ENCODE data around the gene CHID1. TPM values are rescaled to one million over a fixed set of nuclear protein-coding genes. Genes with fewer than 3 reads are reported as not detected.

The CHID1 gene
- total RNA-seq, 2 experiments from 2014 or later: 61.5 to 61.6 TPM

DNA sequence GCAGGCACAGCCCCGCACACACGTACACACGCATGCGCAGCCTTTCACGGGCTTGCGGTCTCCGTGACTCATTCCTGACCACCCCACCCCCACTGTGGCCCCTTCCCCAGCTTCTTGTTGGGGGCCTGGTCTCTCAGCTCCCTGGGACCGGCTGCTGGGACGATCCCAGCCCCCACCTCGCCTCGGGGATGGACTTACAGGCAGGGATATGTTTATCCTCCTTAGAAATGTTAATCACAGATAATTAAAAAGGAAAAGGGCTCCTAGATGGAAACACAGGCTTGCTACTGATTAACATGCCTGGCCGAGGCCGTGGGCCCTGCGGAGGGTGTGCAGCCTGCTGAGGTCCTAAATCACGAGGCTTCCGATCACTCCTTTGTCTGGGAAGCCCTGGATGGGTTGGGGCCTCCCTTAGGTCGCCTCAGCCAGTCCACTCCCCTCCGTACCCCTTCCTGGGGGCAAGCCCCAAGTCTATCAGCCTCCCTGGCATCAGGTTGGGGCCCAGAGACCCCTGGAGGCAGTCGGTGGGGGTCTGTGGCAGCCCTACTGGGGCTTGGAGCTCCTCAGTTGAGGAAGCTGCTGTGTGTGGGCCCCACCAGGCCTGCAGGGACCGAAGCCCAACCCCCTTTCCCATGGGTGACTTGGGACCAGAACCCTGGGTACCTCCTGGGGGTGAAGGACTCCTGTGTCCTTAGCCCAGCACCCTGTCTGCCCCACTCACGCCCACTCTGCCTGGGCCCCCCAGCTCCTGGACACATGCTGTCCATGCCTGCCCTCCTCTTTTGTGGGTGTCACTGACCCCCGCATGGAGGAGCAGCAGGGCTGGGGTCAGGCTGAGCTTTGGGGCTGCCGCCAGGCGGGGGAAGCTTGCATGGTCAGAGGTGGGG is 47.3 kb downstream of the CHID1 start:
- H3K27me3 Mint-ChIP-seq: no peaks in the 10 kb centered on the region
- no peaks in the 10 kb centered on the region for H3K9me3 Mint-ChIP-seq
- H3K27ac Mint-ChIP-seq: no peak overlapping the region
- H3K4me3 Mint-ChIP-seq: no peak overlapping the region
- ChIA-PET CTCF (interaction anchor here (1.2 kb wide), 1 partner anchor 15 kb away, joined by 3 read pairs; no protein-coding TSS in a partner anchor), POLR2A (no interaction called here)
- no peak for DNase-seq
- no peaks in the 10 kb centered on the region for H3K36me3 Mint-ChIP-seq
- no peaks in the 10 kb centered on the region for H3K4me1 Mint-ChIP-seq (ENCODE audit: low read depth)
- intact Hi-C loops (cut with micrococcal nuclease): no loop called here

DNA sequence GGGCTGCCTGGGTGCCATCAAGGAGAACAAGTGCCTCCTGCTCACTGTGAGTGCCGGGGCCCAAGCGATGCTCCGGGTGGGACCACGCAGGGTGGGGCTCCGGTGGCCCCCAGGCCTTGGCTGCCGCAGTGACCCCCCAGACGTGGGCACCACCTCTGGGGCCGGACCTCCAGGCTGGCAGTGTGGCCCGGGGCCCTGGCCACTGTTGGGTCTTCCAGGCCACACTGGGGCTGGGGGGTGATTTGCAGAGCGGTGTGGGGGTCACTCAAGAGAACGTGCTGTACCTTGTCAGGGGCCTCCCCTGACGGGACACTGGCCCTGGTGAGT is 48.0 kb downstream of the CHID1 start:
- H3K4me3 Mint-ChIP-seq: no peak overlapping the region
- POLR2A ChIA-PET: no interaction called here
- H3K27me3 Mint-ChIP-seq: no peaks in the 10 kb centered on the region
- no peak for DNase-seq
- H3K9me3 Mint-ChIP-seq: no peaks in the 10 kb centered on the region
- no peak overlapping the region for H3K27ac Mint-ChIP-seq
- no peaks in the 10 kb centered on the region for H3K36me3 Mint-ChIP-seq
- intact Hi-C loops (cut with micrococcal nuclease): no loop called here
- CTCF ChIA-PET: interaction anchor here (1.2 kb wide), 1 partner anchor 14 kb away, joined by 3 read pairs; no protein-coding TSS in a partner anchor
- H3K4me1 Mint-ChIP-seq (ENCODE audit: low read depth): no peaks in the 10 kb centered on the region

DNA sequence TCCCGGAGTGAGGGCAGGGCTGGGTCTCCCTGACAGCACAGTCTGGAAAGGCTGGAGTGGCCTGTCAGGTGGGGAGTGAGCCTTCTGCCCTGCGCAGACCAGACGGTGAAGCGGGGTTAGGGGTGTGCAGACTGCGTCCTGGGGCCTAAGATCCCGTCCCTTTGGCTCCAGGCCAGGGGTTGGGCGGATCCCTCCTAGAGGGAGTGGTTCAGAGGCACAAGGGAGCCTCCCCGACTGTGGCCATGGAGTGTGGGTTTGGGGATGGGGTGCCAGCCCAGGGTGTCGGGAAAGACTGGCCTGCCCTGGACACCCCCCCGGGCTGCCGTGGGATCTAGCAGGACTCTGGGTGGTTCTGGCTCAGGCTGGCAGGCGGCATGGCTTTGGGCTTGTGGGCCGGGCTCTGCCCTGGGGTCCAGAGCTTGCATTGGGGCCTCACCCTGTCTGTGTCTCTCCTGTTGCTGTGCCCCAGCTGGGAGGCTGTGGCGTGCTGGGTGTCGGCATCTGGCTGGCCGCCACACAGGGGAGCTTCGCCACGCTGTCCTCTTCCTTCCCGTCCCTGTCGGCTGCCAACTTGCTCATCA is 48.4 kb downstream of the CHID1 start:
- no peak for DNase-seq
- no peaks in the 10 kb centered on the region for H3K9me3 Mint-ChIP-seq
- intact Hi-C loops (cut with micrococcal nuclease): no loop called here
- CTCF ChIA-PET: no interaction called here
- H3K4me1 Mint-ChIP-seq (ENCODE audit: low read depth): no peaks in the 10 kb centered on the region
- H3K36me3 Mint-ChIP-seq: no peaks in the 10 kb centered on the region
- POLR2A ChIA-PET: no interaction called here
- no peak overlapping the region for H3K4me3 Mint-ChIP-seq
- H3K27ac Mint-ChIP-seq: no peak overlapping the region
- H3K27me3 Mint-ChIP-seq: no peaks in the 10 kb centered on the region

DNA sequence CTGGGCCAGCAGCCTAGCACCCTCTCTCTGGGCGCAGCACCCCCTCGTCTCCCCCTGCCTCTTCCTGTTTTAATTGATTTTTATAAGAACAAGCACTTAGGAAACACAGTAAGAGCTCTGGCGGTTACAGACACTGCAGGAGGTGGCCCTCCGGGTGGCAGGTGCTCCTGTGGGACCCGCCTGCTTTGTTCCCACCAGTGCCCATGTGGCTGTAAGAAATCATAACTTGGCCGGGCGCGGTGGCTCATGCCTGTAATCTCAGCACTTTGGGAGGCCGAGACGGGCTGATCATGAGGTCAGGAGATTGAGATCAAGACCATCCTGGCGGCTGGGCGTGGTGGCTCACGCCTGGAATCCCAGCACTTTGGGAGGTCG is 49.5 kb downstream of the CHID1 start:
- Mint-ChIP-seq H3K36me3 (no peaks in the 10 kb centered on the region), H3K4me3 (no peak overlapping the region), H3K27me3 (peaks cover 2% of the 10 kb centered on the region), H3K4me1 (ENCODE audit: low read depth) (no peaks in the 10 kb centered on the region), H3K27ac (no peak overlapping the region), H3K9me3 (no peaks in the 10 kb centered on the region)
- ChIA-PET CTCF (interaction anchor here (0.6 kb wide), 1 partner anchor 50 kb away, joined by 3 read pairs; no protein-coding TSS in a partner anchor), POLR2A (no interaction called here)
- DNase-seq: no peak
- intact Hi-C loops (cut with micrococcal nuclease): no loop called here

DNA sequence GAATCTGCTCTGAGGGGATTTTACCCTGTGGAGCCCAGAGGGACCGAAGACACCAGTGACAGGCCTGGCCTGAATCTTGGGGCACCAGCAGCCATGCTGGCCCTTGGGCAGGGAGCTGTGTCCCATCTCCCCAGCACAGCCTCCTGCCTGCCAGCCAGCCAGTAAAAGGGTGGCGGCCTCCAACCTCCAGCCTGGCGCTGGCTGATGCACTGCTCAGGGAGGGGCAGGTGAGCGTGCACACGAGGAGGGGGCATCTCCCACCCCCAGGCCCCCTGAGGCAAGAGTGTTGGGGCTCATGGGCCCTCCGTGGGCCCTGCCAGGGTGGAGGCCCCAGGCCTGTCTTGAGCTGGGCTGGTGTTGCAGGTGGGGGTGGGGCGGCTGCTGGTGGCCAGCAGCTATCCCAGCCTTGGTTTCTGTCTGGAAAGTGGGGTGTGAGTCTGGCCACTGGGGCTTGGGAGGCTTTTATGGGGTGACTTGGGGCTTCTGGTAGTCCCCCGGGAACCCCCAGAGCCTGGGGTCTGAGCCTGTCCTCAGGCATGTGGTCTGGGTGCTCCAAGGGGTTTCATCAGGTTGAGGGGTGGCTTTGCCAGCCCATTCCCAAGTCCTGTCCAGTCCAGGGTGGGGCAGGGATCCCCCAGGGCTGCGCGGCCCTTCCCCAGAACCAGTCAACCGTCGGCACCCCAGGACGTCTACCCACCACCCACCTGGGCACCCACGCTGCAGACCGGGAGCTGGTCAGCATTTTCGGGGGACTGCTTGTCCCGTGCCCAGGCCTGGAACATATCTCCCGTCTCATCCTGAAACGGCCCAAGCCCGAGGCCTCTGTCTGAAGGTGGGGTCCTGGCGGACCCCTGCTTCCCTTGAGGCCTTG is 50.1 kb downstream of the CHID1 start:
- Mint-ChIP-seq H3K4me3 (no peak overlapping the region), H3K27me3 (peaks cover 2% of the 10 kb centered on the region), H3K4me1 (ENCODE audit: low read depth) (no peaks in the 10 kb centered on the region), H3K36me3 (no peaks in the 10 kb centered on the region), H3K9me3 (no peaks in the 10 kb centered on the region), H3K27ac (no peak overlapping the region)
- CTCF ChIA-PET: interaction anchor here (0.6 kb wide), 1 partner anchor 52 kb away, joined by 4 read pairs; no protein-coding TSS in a partner anchor
- POLR2A ChIA-PET: no interaction called here
- intact Hi-C loops (cut with micrococcal nuclease): no loop called here
- DNase-seq: no peak

DNA sequence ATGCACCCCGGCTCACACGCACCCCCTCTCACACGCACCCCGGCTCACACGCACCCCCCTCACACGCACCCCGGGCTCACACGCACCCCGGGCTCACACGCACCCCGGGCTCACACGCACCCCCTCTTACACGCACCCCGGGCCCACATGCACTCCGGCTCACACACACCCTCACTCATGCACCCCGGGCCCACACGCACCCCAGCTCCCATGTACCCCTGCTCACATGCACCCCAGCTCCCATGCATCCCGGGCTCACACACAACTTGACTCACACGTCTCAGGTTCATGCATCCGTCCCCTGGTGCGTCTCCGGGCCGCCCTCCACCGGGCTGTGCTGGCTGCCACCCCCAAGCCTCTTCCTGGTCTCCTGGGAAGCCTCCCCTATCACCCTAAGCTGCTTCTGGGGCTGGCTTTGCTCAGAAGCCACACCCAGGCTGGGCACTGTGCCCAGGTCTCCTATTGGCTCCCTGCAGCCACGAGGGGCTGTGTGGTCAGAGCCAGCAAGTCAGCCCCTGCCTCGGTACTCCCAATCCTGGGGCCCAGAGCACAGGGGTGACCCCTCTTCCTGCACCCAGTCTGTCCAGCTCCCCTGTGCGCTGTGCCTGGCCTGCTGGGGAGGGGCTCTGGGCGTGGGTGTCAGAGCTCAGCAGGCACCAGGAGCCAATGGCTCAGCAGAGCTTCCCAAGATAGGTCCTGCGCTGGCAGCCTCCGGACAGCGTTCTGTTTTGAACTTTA is 51.0 kb downstream of the CHID1 start:
- POLR2A ChIA-PET: no interaction called here

DNA sequence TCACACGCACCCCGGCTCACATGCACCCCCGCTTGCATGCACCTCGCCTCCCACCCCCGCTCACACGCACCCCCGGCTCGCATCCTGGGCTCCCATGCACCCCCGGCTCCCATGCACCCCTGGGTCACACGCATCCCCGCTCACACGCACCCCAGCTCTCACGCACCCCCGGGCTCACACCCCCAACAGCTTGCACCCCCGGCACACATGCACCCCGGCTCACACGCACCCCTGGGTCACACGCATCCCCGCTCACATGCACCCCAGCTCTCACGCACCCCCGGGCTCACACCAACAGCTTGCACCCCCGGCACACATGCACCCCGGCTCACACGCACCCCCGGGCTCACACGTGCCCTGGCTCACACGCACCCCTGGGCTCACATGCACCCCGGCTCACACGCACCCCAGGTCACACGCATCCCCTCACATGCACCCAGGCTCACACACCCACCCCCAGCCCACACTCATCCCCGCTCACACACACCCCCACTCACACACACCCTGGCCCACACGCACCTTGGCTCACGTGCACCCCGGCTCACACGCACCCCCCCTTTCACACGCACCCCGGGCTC is 51.8 kb downstream of the CHID1 start:
- peaks cover 2% of the 10 kb centered on the region for H3K27me3 Mint-ChIP-seq
- no peaks in the 10 kb centered on the region for H3K9me3 Mint-ChIP-seq
- CTCF ChIA-PET: interaction anchor here (0.9 kb wide), 1 partner anchor 11 kb away, joined by 3 read pairs; no protein-coding TSS in a partner anchor
- DNase-seq: no peak
- intact Hi-C loops (cut with micrococcal nuclease): no loop called here
- H3K4me3 Mint-ChIP-seq: no peak overlapping the region
- POLR2A ChIA-PET: no interaction called here
- no peak overlapping the region for H3K27ac Mint-ChIP-seq
- H3K36me3 Mint-ChIP-seq: no peaks in the 10 kb centered on the region
- no peaks in the 10 kb centered on the region for H3K4me1 Mint-ChIP-seq (ENCODE audit: low read depth)

More for the DNA sequence above, 51.0 kb downstream of the CHID1 start:
- Mint-ChIP-seq H3K27ac (no peak overlapping the region), H3K27me3 (peaks cover 2% of the 10 kb centered on the region), H3K36me3 (no peaks in the 10 kb centered on the region), H3K4me3 (no peak overlapping the region), H3K9me3 (no peaks in the 10 kb centered on the region), H3K4me1 (ENCODE audit: low read depth) (no peaks in the 10 kb centered on the region)
- DNase-seq: no peak
- intact Hi-C loops (cut with micrococcal nuclease): no loop called here
- CTCF ChIA-PET: no interaction called here

DNA sequence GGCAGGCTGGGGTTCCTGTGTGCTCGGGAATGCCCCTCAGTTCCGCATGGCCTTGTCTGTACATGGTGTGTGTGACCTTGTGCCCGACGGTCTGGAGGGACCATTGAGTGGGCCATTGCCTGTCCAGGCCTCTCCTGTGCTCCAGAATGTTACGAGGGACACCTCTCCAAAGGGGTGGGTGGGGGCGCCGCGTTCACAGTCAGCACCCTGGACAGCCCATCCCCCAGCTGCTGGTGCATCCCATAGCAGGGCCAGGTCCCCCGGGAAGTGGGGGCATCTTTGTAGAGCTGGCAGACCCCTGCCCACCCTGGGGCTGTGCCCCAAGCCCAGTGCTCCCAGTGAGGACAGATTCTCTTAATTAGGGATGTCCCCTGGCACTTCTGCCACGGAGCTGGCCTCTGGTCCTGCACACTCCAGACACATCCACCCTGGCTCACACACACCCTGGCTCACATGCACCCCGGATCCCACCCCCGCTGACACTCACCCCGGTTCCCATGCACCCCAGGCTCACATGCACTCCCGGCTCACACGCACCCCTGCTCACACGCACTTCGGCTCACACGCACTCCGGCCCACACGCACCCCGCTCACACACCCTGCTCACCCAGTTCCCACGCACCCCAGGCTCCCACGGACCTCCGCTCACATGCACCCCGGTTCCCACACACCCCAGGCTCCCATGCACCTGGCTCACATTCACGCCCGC is 52.4 kb downstream of the CHID1 start:
- intact Hi-C loops (cut with micrococcal nuclease): no loop called here
- Mint-ChIP-seq H3K4me1 (ENCODE audit: low read depth) (no peaks in the 10 kb centered on the region), H3K4me3 (no peak overlapping the region), H3K27ac (no peak overlapping the region), H3K9me3 (no peaks in the 10 kb centered on the region), H3K36me3 (no peaks in the 10 kb centered on the region), H3K27me3 (peaks cover 2% of the 10 kb centered on the region)
- POLR2A ChIA-PET: no interaction called here
- CTCF ChIA-PET: interaction anchor here (0.9 kb wide), 1 partner anchor 10 kb away, joined by 3 read pairs; no protein-coding TSS in a partner anchor
- no peak for DNase-seq

DNA sequence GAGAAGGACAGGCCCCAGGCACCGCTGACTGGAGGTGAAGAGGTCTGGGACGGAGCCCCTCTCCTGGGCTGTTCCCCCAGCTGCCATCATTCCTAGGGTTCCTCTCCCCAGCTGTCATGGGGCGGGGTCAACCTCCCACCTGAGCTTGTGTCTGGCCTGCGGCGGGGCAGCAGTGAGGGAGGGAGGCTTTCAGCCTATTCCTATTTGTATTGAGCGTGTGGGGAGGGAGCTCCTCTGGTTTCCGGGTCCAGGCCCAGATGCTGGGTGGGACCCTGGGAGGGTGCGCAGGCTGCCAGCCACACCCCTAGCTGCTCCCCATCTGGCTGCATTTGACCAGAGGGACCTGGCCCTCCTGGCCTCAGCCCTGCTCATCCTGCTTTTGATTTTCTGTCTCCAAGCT is 54.2 kb downstream of the CHID1 start:
- Mint-ChIP-seq H3K36me3 (no peaks in the 10 kb centered on the region), H3K4me3 (no peak overlapping the region), H3K9me3 (no peaks in the 10 kb centered on the region), H3K27ac (no peak overlapping the region), H3K4me1 (ENCODE audit: low read depth) (no peaks in the 10 kb centered on the region), H3K27me3 (peaks cover 2% of the 10 kb centered on the region)
- DNase-seq: no peak
- CTCF ChIA-PET: no interaction called here
- POLR2A ChIA-PET: no interaction called here
- intact Hi-C loops (cut with micrococcal nuclease): no loop called here

DNA sequence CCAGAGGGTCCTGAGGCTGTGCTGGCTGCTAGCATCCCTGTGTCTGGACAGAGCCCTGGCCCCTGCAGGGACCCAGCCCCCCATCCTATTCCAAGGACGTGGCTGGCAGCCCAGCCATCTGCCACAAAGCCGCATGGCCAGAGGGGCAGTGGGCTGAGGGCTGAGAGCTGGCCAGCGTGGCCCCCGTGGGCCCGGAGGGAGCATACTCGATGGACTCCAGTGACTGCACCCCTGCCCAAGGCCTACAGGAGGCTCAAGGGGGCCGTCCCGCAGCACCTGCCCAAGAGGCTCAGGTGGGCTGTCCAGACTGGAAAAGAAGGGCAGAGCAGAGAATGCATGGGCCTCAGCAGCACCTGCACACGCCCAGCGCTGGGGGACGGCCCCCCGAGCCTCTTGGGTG is 54.8 kb downstream of the CHID1 start:
- CTCF ChIA-PET: interaction anchor here (0.7 kb wide), 1 partner anchor 90 kb away, joined by 3 read pairs; no protein-coding TSS in a partner anchor
- DNase-seq: no peak
- POLR2A ChIA-PET: no interaction called here
- H3K9me3 Mint-ChIP-seq: no peaks in the 10 kb centered on the region
- no peaks in the 10 kb centered on the region for H3K4me1 Mint-ChIP-seq (ENCODE audit: low read depth)
- intact Hi-C loops (cut with micrococcal nuclease): no loop called here
- H3K27ac Mint-ChIP-seq: no peak overlapping the region
- no peaks in the 10 kb centered on the region for H3K36me3 Mint-ChIP-seq
- no peak overlapping the region for H3K4me3 Mint-ChIP-seq
- H3K27me3 Mint-ChIP-seq: peaks cover 2% of the 10 kb centered on the region

DNA sequence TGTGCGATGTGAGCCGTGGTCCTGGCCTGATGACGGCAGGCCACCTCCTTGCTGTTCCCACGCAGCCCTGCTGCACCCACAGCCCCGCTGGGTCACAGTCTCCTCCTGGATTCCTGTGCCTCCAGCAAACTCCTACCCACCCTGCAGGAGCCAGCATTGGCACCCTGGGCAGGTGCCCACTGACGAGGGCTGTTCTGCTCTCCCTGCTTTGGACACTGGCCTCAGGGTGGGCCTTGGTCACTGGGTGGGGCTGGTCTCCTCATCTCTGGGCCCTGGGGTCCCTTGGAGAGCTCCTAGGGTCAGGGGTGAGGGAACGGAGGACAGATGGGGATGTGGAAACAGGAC is 55.3 kb downstream of the CHID1 start:
- intact Hi-C loops (cut with micrococcal nuclease): no loop called here

More for the DNA sequence above, 55.3 kb downstream of the CHID1 start:
- no peaks in the 10 kb centered on the region for H3K36me3 Mint-ChIP-seq
- no peaks in the 10 kb centered on the region for H3K4me1 Mint-ChIP-seq (ENCODE audit: low read depth)
- peaks cover 2% of the 10 kb centered on the region for H3K27me3 Mint-ChIP-seq
- no peak overlapping the region for H3K4me3 Mint-ChIP-seq
- ChIA-PET POLR2A (no interaction called here), CTCF (interaction anchor here (0.7 to 1.4 kb wide), 2 partner anchors 12 to 91 kb away, joined by 3 read pairs; no protein-coding TSS in a partner anchor)
- no peaks in the 10 kb centered on the region for H3K9me3 Mint-ChIP-seq
- DNase-seq: no peak
- H3K27ac Mint-ChIP-seq: no peak overlapping the region

Measured in activated CD4-positive, alpha-beta memory T cell treated with anti-CD3 and anti-CD28 coated beads for 36 hours (primary cell).